AG09319 (cell line): ENCODE results near the gene ZNF839.
"Not testable (repeated sequence)": the region's sequence is repeated elsewhere in the genome, so short reads cannot be mapped to it uniquely, and the experiment has no call there.

ENCODE experiments used
- DNase-seq: peaks from one replicate; pipeline ENCODE4 v3.0.0-alpha.2; 2010; ENCODE audit warnings: low read depth; ENCODE audit errors: extremely low read depth
- TF ChIP-seq, protein P1 (sequence below): IDR thresholded peaks from 2 replicates; pipeline ENCODE4 v1.5.1; 2011; ENCODE audit warnings: low read depth, mild to moderate bottlenecking, inconsistent platforms, low read length, moderate library complexity

Gene ZNF839

DNA sequence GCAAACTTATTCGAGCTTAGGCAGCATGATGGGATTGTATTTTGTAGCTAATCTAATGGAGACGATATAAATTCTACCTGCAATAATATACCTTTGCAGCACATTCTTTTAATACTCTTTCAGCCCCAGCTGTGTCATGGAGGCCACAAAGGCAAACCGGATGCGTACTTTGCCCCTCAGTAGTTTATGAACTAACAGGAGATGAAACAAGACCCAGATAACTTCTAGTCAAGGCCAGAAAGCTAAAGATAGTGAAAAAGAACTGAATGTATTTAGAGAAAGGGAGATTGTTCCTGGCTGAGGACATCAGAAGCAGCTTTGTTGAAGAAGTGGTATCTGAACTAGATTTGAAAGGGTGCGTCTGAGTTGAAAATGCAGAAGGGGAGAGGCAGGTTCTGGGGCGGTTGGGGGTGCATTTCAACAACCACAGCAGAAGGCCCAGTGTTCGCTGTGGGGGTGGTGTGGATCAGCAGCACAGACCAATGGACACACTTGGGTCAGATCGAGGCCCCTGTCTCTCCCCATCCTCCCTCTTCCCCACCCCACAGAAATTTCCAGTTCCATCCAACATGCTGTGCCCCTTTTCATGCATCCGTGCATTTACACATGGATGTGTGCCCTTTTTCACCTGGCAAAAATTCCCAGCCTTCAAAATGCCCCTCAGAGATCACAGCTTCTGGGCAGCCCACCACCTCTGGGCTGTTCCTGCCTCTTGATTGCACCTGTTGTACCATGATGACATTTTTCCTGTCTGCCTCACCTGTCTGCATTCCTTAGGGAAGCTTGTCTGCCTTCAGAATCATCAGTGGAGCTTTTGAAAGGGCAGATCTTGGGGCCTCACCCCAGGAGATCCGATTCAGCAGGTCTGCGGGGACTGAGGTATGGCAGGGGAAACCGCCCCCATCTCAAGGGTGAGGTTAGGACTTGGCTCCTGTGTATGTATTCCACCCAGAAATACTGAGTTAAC is 2.2 kb downstream of the ZNF839 start:
- DNase-seq, result no peak
- TF ChIP-seq, protein P1, sequence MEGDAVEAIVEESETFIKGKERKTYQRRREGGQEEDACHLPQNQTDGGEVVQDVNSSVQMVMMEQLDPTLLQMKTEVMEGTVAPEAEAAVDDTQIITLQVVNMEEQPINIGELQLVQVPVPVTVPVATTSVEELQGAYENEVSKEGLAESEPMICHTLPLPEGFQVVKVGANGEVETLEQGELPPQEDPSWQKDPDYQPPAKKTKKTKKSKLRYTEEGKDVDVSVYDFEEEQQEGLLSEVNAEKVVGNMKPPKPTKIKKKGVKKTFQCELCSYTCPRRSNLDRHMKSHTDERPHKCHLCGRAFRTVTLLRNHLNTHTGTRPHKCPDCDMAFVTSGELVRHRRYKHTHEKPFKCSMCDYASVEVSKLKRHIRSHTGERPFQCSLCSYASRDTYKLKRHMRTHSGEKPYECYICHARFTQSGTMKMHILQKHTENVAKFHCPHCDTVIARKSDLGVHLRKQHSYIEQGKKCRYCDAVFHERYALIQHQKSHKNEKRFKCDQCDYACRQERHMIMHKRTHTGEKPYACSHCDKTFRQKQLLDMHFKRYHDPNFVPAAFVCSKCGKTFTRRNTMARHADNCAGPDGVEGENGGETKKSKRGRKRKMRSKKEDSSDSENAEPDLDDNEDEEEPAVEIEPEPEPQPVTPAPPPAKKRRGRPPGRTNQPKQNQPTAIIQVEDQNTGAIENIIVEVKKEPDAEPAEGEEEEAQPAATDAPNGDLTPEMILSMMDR, result no peak

DNA sequence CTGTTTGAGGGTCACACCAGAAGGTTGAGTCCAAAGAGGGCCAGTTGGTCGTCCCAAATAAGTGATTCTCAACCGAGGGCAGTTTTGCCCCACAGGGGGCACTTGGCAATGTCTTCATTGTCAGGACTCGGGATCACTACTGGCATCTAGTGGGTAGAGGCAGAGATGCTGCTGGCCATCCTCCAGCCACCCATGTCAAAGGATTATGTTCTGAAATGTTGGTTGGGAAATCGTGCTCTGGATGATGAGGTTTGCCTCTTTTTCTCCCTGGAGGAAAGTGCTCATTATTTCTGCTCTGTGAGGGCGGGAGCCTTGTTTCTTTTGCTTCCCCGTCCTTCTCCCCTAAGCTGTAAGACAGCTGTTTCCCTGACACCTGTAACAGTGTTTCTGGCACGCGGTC is 3.6 kb downstream of the ZNF839 start:
- TF ChIP-seq, protein P1, result peak; percentile 69

DNA sequence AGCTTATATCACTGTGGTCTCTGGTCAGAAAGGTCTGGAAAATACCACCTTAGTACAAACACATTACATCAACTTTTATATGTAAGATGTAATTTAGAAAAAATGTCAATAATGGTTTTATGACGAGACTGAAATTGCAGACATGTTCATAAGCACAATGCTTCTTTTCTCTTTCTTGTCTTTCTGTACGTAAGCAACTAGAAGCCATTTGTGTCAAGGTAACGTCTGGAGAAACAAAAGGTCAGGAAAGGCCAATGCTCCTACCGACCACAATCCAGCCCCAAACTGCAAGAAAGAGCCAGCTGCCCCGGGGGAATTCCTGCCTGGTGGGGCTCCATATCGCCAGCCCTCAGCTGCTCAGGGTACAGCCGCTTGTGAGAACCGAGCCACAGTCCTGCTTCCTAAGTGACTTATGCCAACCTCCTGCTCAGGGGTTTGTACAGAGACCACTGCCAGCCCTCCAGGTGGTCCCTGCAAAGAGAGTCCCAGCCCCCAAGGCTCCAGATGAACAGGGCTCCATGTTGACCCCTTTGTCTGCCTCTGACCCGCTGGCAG is 6.3 kb downstream of the ZNF839 start:
- DNase-seq, result no peak
- TF ChIP-seq, protein P1, result no peak

More for the DNA sequence above, 3.6 kb downstream of the ZNF839 start:
- peak; percentile 59 for DNase-seq

DNA sequence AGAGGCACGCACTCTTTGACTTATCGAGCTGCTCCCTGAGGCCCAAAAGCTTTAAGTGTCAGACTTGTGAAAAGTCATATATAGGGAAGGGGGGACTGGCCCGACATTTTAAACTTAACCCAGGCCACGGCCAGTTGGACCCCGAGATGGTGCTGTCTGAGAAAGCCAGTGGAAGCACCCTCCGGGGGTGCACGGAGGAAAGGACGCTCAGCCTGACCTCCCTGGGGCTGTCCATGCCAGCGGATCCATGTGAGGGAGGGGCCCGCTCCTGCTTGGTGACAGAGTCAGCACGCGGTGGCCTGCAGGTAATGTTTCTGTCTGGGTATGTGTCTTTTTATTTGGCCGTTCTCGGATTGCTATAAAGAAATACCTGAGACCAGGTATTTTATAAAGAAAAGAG is 7.0 kb downstream of the ZNF839 start:
- TF ChIP-seq, protein P1, result no peak
- DNase-seq, result no peak

DNA sequence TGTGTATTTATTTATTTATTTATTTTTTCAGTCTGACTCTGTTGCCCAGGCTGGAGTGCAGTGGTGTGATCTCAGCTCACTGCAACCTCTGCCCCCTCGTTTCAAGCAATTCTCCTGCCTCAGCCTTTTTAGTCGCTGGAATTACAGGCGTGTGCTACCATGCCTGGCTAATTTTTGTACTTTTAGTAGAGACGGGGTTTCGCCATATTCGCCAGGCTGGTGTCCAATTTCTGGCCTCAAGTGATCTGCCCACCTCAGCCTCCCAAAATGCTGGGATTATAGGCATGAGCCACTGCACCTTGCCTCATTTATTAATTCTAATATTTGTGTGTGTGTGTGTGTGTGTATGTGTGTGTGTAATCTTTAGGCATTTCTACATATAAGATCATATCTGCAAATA is 9.8 kb downstream of the ZNF839 start:
- DNase-seq, result not testable (repeated sequence)

DNA sequence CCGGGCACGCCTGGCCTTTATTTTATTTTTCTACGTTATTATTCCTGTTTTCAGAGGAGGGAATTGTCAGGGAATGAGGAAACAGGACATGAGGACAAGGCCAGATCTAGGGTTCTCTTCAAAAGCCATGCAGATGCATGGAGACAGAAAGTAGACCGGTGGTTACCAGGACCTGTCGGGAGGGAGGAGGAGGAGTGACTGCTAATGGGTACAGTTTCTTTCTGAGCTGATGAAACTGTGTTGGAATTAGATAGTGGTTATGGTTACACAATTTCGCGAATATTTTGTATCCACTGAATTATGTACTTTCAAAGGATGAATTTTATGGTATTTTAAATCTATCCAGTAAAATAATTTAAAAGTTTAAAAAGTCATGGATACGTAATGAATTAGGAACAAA is 11.3 kb downstream of the ZNF839 start:
- DNase-seq, result no peak
- TF ChIP-seq, protein P1, result no peak

DNA sequence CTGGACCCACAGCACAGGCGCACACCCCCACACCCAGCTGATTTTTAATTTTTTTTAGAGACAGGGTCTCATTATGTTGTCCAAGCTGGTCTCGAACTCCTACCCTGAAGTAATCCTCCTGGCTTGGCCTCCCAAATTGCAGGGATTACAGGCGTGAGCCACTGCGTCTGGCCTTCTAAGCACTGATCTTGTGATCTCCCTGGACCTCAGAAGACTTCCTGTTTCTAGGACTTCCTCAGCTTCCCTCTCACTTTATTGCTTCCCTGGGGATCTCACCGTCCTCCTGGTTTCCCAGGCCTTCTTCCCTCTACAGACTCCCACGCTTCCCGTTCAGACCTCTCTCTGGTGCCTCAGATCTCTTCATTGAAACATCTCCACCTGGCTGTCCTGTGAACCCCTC is 13.8 kb downstream of the ZNF839 start:
- DNase-seq, result no peak

More for the DNA sequence above, 13.8 kb downstream of the ZNF839 start:
- TF ChIP-seq, protein P1, result no peak
